AG04450 (cell line): Measurements from ENCODE around the gene ZDHHC15. TPM values are rescaled to one million over a fixed set of nuclear protein-coding genes. Genes with fewer than 3 reads are reported as not detected.
"Not testable (repeated sequence)": the region's sequence is repeated elsewhere in the genome, so short reads cannot be mapped to it uniquely, and the experiment has no call there.

Experiments
- CTCF ChIA-PET: fragments of 300-600, 350-600 bp; formaldehyde crosslinking; extraction: SDS; loops from one replicate; lab custom pipeline; 2022; ENCODE audit warnings: antibody characterized with exemption, inconsistent platforms; lab: Charles Lee
- POLR2A ChIA-PET: fragments of 350-600 bp; formaldehyde crosslinking; extraction: SDS; loops from one replicate; lab custom pipeline; 2021; ENCODE audit warnings: antibody characterized with exemption, inconsistent platforms; lab: Yijun Ruan, JAX
- DNase-seq: peaks from one replicate; pipeline ENCODE4 v3.0.0-alpha.2; 2011; ENCODE audit warnings: low read depth, low spot score
- H3K27ac ChIP-seq: one replicate; pipeline ENCODE4 v1.5.1; 2012; ENCODE audit warnings: low read depth, low read length, control low read depth
- H3K27me3 ChIP-seq: one replicate; pipeline ENCODE4 v1.6.0; 2012; ENCODE audit warnings: low read length; ENCODE audit not compliant: control insufficient read depth, insufficient read depth
- H3K4me3 ChIP-seq: 2 replicates; pipeline ENCODE4 v1.5.1; 2011; ENCODE audit warnings: mild to moderate bottlenecking, low read depth, low read length, control low read depth
- H3K9me3 ChIP-seq: 2 replicates; pipeline ENCODE4 v1.5.1; 2012; ENCODE audit warnings: low read length; ENCODE audit not compliant: control insufficient read depth, insufficient read depth
- CTCF ChIP-seq: IDR thresholded peaks from 2 replicates; pipeline ENCODE4 v1.5.1; 2011; ENCODE audit warnings: low read depth, low read length, control low read depth, inconsistent platforms
- polyA minus RNA-seq: library from RNA; depleted of rRNA, polyadenylated mRNA; stranded (reverse); fragments of >200 nt; gene quantifications from 2 replicates; pipeline ENCODE4 v1.2.3, GENCODE V29; 2011; rRNA and poly(A)+ RNA removed
- polyA plus RNA-seq: library from polyadenylated mRNA; depleted of rRNA; stranded (reverse); fragments of >200 nt; gene quantifications from 2 replicates; pipeline ENCODE4 v1.2.3, GENCODE V29; 2011; rRNA removed

ZDHHC15 gene
- polyA plus RNA-seq = not detected in 2 replicates
- polyA minus RNA-seq = not detected in 2 replicates

GRCh38 chrX:75522565-75523431, at the start of gene ZDHHC15:
ZDHHC15 (minus strand) TSS chrX:75523037; CDS start chrX:75523024, 13 bp downstream.
- H3K27ac ChIP-seq = no peak within 1 kb of the TSS
- ChIA-PET CTCF (no interaction called here), POLR2A (no interaction called here)
- TF ChIP-seq CTCF = no peak
- H3K27me3 ChIP-seq = no peaks in the 10 kb centered on the region
- DNase-seq = no peak
- H3K4me3 ChIP-seq = no peak within 1 kb of the TSS
- no peaks in the 10 kb centered on the region; the same call in 1 of the 2 replicates for H3K9me3 ChIP-seq

GRCh38 chrX:75560544-75560943, 37.7 kb upstream of the ZDHHC15 start:
- CTCF ChIA-PET, POLR2A ChIA-PET, H3K27ac ChIP-seq, H3K4me3 ChIP-seq, H3K9me3 ChIP-seq, DNase-seq, H3K27me3 ChIP-seq: not testable (repeated sequence)

GRCh38 chrX:75547783-75548182, 24.9 kb upstream of the ZDHHC15 start:
- POLR2A ChIA-PET = no interaction called here
- CTCF ChIA-PET = no interaction called here
- no peak for TF ChIP-seq CTCF
- no peaks in the 10 kb centered on the region for H3K27me3 ChIP-seq
- no peak overlapping the region for H3K4me3 ChIP-seq
- no peaks in the 10 kb centered on the region for H3K9me3 ChIP-seq
- no peak overlapping the region for H3K27ac ChIP-seq
- no peak for DNase-seq

GRCh38 chrX:75546724-75547511, 24.1 kb upstream of the ZDHHC15 start:
- CTCF ChIA-PET = no interaction called here
- DNase-seq = no peak
- TF ChIP-seq CTCF = no peak
- no peaks in the 10 kb centered on the region for H3K27me3 ChIP-seq
- no peak overlapping the region for H3K4me3 ChIP-seq
- H3K27ac ChIP-seq = no peak overlapping the region
- H3K9me3 ChIP-seq = no peaks in the 10 kb centered on the region
- POLR2A ChIA-PET = no interaction called here

GRCh38 chrX:75544786-75545185, 21.9 kb upstream of the ZDHHC15 start:
- Histone ChIP-seq H3K27ac (no peak overlapping the region), H3K9me3 (no peaks in the 10 kb centered on the region), H3K4me3 (no peak overlapping the region), H3K27me3 (no peaks in the 10 kb centered on the region)
- TF ChIP-seq CTCF = no peak
- no peak for DNase-seq
- ChIA-PET CTCF (no interaction called here), POLR2A (no interaction called here)
